K562 (cell line): Measurements from ENCODE around the gene TMEM217. TPM values are rescaled to one million over a fixed set of nuclear protein-coding genes. Genes with fewer than 3 reads are reported as not detected.
A peak's percentile ranks its signal among the peaks of the same experiment; 100 is the strongest.

Experiments
- ATF4 ChIP-seq: fragments of 450-650 bp; formaldehyde crosslinking; IDR thresholded peaks from 2 replicates; pipeline ENCODE4 v1.4.0; 2022; ENCODE audit warnings: mild to moderate bottlenecking, moderate library complexity
- CBX3 ChIP-seq, 2 experiments: IDR thresholded peaks; 1 replicate in 1 of 2; 2 replicates in 1 of 2; pipeline ENCODE4 v1.6.1; 2012; ENCODE audit warnings: inconsistent platforms in 2 of 2, low read length in 2 of 2, borderline replicate concordance in 1 of 2, control low read depth in 1 of 2
- CLOCK ChIP-seq: fragments of 250-450 bp; sonication (Bioruptor Pico); IDR thresholded peaks from 2 replicates; pipeline ENCODE4 v1.4.0; 2020; ENCODE audit warnings: mild to moderate bottlenecking, moderate library complexity, borderline replicate concordance
- DMBX1 ChIP-seq: fragments of 250-450 bp; sonication (Bioruptor Pico); IDR thresholded peaks from 2 replicates; pipeline ENCODE4 v1.8.0; 2022; ENCODE audit warnings: inconsistent platforms, mild to moderate bottlenecking, moderate library complexity, borderline replicate concordance
- FOXJ2 ChIP-seq: fragments of 200-800 bp; sonication (Bioruptor generic); IDR thresholded peaks from 2 replicates; pipeline ENCODE4 v1.6.1; 2016; ENCODE audit warnings: missing genetic modification characterization, missing compliant biosample characterization
- IRF2 ChIP-seq: sonication (generic); formaldehyde crosslinking; IDR thresholded peaks from 2 replicates; pipeline ENCODE4 v1.8.1; 2022; ENCODE audit warnings: mild to moderate bottlenecking, missing genetic modification reagents
- KAT2B ChIP-seq: IDR thresholded peaks from one replicate; pipeline ENCODE4 v1.6.1; 2012; ENCODE audit warnings: low read depth, mild to moderate bottlenecking, control low read depth, inconsistent platforms, low read length, moderate library complexity
- MEF2D ChIP-seq: conservative IDR thresholded peaks from 2 replicates; pipeline ENCODE4 v1.6.1; 2016; ENCODE audit warnings: low read depth, missing genetic modification characterization, missing compliant biosample characterization
- NCOA2 ChIP-seq, 2 experiments: fragments of 450-650 bp; IDR thresholded peaks; 2 replicates each; pipeline ENCODE4 v1.6.1; 2018; ENCODE audit warnings: mild to moderate bottlenecking in 2 of 2, moderate library complexity in 1 of 2; ENCODE audit not compliant: partially characterized antibody in 2 of 2
- NFRKB ChIP-seq: fragments of 450-650 bp; IDR thresholded peaks from 2 replicates; pipeline ENCODE4 v1.6.1; 2016; ENCODE audit warnings: low read depth
- NR4A1 ChIP-seq, 2 experiments: fragments of 250-450 bp in 1 of 2; fragments of 450-650 bp in 1 of 2; sonication (Bioruptor Pico) in 1 of 2; IDR thresholded peaks; 2 replicates each; pipeline versions ENCODE4 v1.4.0 to v1.6.1; 2016 to 2020; ENCODE audit warnings: mild to moderate bottlenecking in 2 of 2, missing compliant biosample characterization in 1 of 2, missing genetic modification characterization in 1 of 2, moderate library complexity in 1 of 2
- NRF1 ChIP-seq, 2 experiments: fragments of 450-650 bp; IDR thresholded peaks in 1 of 2; conservative IDR thresholded peaks in 1 of 2; 2 replicates each; pipeline ENCODE4 v1.6.1; 2014; ENCODE audit warnings: mild to moderate bottlenecking in 2 of 2
- POLR2A ChIP-seq: fragments of 450-650 bp; conservative IDR thresholded peaks from 2 replicates; pipeline ENCODE4 v1.6.1; 2016
- PRMT5 ChIP-seq: sonication (generic); formaldehyde crosslinking; IDR thresholded peaks from 2 replicates; pipeline ENCODE4 v1.5.0; 2020; ENCODE audit warnings: missing genetic modification reagents
- RBM25 ChIP-seq: fragments of 200-400 bp; formaldehyde crosslinking; IDR thresholded peaks from 2 replicates; pipeline ENCODE4 v1.6.1; 2018; ENCODE audit warnings: low read length, low read depth, moderate library complexity; ENCODE audit not compliant: severe bottlenecking
- SMAD4 ChIP-seq: fragments of 250-450 bp; sonication (Bioruptor Pico); conservative IDR thresholded peaks from 2 replicates; pipeline ENCODE4 v1.8.0; 2021; ENCODE audit warnings: inconsistent platforms, mild to moderate bottlenecking, moderate library complexity
- SMARCA4 ChIP-seq: fragments of 450-650 bp; IDR thresholded peaks from 2 replicates; pipeline ENCODE4 v1.6.1; 2016
- SMC3 ChIP-seq: conservative IDR thresholded peaks from 2 replicates; pipeline ENCODE4 v1.6.1; 2011; ENCODE audit warnings: low read depth, low read length, improper control_type of control experiment; ENCODE audit not compliant: insufficient read depth
- TAF1 ChIP-seq: IDR thresholded peaks from 2 replicates; pipeline ENCODE4 v1.6.1; 2011; ENCODE audit warnings: mild to moderate bottlenecking, low read length, moderate library complexity; ENCODE audit not compliant: insufficient read depth, control insufficient read depth, severe bottlenecking; ENCODE audit errors: extremely low read depth
- ZBTB17 ChIP-seq: fragments of 450-650 bp; formaldehyde crosslinking; IDR thresholded peaks from 2 replicates; pipeline ENCODE4 v1.4.0; 2020; ENCODE audit warnings: mild to moderate bottlenecking
- ZNF232 ChIP-seq: sonication (generic); formaldehyde crosslinking; IDR thresholded peaks from 2 replicates; pipeline ENCODE4 v1.8.0; 2022; ENCODE audit warnings: mild to moderate bottlenecking, missing genetic modification reagents
- ZNF263 ChIP-seq: sonication (generic); formaldehyde crosslinking; IDR thresholded peaks from 2 replicates; pipeline ENCODE4 v1.8.0; 2022; ENCODE audit warnings: mild to moderate bottlenecking, missing genetic modification reagents, borderline replicate concordance
- ZNF436 ChIP-seq: fragments of 250-450, 450-650 bp; sonication (Bioruptor Pico); formaldehyde crosslinking; IDR thresholded peaks from 2 replicates; pipeline ENCODE4 v1.7.0; 2020; ENCODE audit warnings: mild to moderate bottlenecking
- ZNF444 ChIP-seq: fragments of 250-450 bp; sonication (Bioruptor Pico); IDR thresholded peaks from 2 replicates; pipeline ENCODE4 v1.4.0; 2020; ENCODE audit warnings: mild to moderate bottlenecking, moderate library complexity
- ZNF766 ChIP-seq: fragments of 200-800 bp; sonication (Bioruptor generic); conservative IDR thresholded peaks from 2 replicates; pipeline ENCODE4 v1.6.1; 2016; ENCODE audit warnings: missing genetic modification characterization, missing compliant biosample characterization
- polyA plus RNA-seq, 8 experiments: library from polyadenylated mRNA; depleted of rRNA in 4 of 8; stranded (reverse) in 5 of 8; unstranded in 3 of 8; fragments of >200 nt; fragmentation: Nextera tagmentation in 2 of 8; fragmentation: Illumina TruSeq in 1 of 8; extraction: Ambion mirVana in 2 of 8; extraction: Trizol in 1 of 8; gene quantifications; 2 replicates each; pipeline versions ENCODE4 v1.2.1 to v1.2.3, GENCODE V29; 2011 to 2014; ENCODE audit warnings: inconsistent platforms in 1 of 8, missing spikeins in 1 of 8
- total RNA-seq, 7 experiments: library from RNA; depleted of rRNA in 6 of 7; stranded (reverse); fragments of >200 nt in 6 of 7; fragmentation: Illumina TruSeq in 2 of 7; extraction: Trizol in 2 of 7; gene quantifications; 2 replicates each; pipeline versions ENCODE4 v1.2.1 to v1.2.3, GENCODE V29; 2011 to 2021; ENCODE audit warnings: low replicate concordance in 1 of 7

TMEM217 gene
- total and polyA plus RNA-seq, 9 of the 15 experiments (the other 6 are each of a cell fraction or from before 2014, with no cell fraction given): 1.3 to 8.0 (median 1.9) TPM

GRCh38 chr6:37187321-37188022, 70.5 kb downstream of the TMEM217 start (continued):
- peak; percentile 86 for TF ChIP-seq SMAD4 (CRISPR knock-in tag)
- TF ChIP-seq MEF2D (tag): no peak
- TF ChIP-seq ZNF766 (CRISPR knock-in tag): peak; percentile 77
- no peak for TF ChIP-seq IRF2
- no peak for TF ChIP-seq NR4A1 (CRISPR knock-in tag; IDR thresholded peaks at IDR 0.05)
- peak; percentile 57 for TF ChIP-seq NR4A1 (tag; IDR thresholded peaks at IDR 0.05)
- TF ChIP-seq ZNF232 (CRISPR knock-in tag): no peak
- TF ChIP-seq POLR2A: peak; percentile 45; the same call in 1 of the 2 replicates
- TF ChIP-seq SMARCA4: 0 out of 2 replicates have a peak, but pooled peaks have one; percentile 27
- no peak for TF ChIP-seq KAT2B
- TF ChIP-seq ZNF436 (CRISPR knock-in tag): no peak
- TF ChIP-seq PRMT5 (CRISPR knock-in tag): no peak
- no peak for TF ChIP-seq SMC3
- TF ChIP-seq TAF1: peak; percentile 30
- peak; percentile 87 for TF ChIP-seq NFRKB
- no peak for TF ChIP-seq NCOA2 (IDR thresholded peaks at IDR 0.05; ENCODE audit: partially characterized antibody in 2 of 2)
- TF ChIP-seq NRF1 (conservative IDR thresholded peaks at IDR 0.05 in 1 of 2, IDR thresholded peaks at IDR 0.05 in 1 of 2): no peak
- TF ChIP-seq RBM25: no peak
- no peak for TF ChIP-seq ZNF444 (CRISPR knock-in tag)
- no peak for TF ChIP-seq CBX3 (IDR thresholded peaks at IDR 0.05; ENCODE audit: borderline replicate concordance in 1 of 2, low read length in 2 of 2)
- no peak for TF ChIP-seq FOXJ2 (tag)
- 0 out of 2 replicates have a peak, but pooled peaks have one; percentile 31 for TF ChIP-seq ATF4 (CRISPR knock-in tag)
- TF ChIP-seq CLOCK (CRISPR knock-in tag): no peak
- TF ChIP-seq ZNF263 (CRISPR knock-in tag): no peak
- TF ChIP-seq DMBX1 (CRISPR knock-in tag): peak; percentile 94
- 0 out of 2 replicates have a peak, but pooled peaks have one; percentile 45 for TF ChIP-seq ZBTB17 (CRISPR knock-in tag)
